ENCODE results near the gene EPB41L4A.

Gene EPB41L4A

GRCh38 chr5:112113565-112113964 is 305.5 kb downstream of the EPB41L4A start:
- Mint-ChIP-seq H3K27ac (no peak overlapping the region), H3K4me1 (peaks cover 5% of the 10 kb centered on the region), H3K4me3 (no peak overlapping the region), H3K36me3 (ENCODE audit: low read depth) (no peaks in the 10 kb centered on the region), H3K27me3 (ENCODE audit: low read depth) (no peaks in the 10 kb centered on the region), H3K9me3 (no peaks in the 10 kb centered on the region)
- no peak for TF ChIP-seq CTCF (IDR thresholded peaks at IDR 0.05; ENCODE audit: unreplicated experiment in 3 of 3)
